Ishikawa (cell line): Measurements from ENCODE around the gene GPR148.

Experiments
- CEBPB ChIP-seq: IDR thresholded peaks from 2 replicates; pipeline ENCODE4 v1.6.1; 2012
- TAF1 ChIP-seq: IDR thresholded peaks from 2 replicates; pipeline ENCODE4 v1.6.1; 2012; ENCODE audit warnings: low read depth, mild to moderate bottlenecking
- TEAD4 ChIP-seq: IDR thresholded peaks from 2 replicates; pipeline ENCODE4 v1.6.1; 2012
- YY1 ChIP-seq: IDR thresholded peaks from 2 replicates; pipeline ENCODE4 v1.6.1; 2012; ENCODE audit warnings: low read depth
- TF ChIP-seq, protein P1 (sequence below): IDR thresholded peaks from 2 replicates; pipeline ENCODE4 v1.6.1; 2012
- TF ChIP-seq, protein P2 (sequence below): IDR thresholded peaks from 2 replicates; pipeline ENCODE4 v1.6.1; 2012

DNA sequence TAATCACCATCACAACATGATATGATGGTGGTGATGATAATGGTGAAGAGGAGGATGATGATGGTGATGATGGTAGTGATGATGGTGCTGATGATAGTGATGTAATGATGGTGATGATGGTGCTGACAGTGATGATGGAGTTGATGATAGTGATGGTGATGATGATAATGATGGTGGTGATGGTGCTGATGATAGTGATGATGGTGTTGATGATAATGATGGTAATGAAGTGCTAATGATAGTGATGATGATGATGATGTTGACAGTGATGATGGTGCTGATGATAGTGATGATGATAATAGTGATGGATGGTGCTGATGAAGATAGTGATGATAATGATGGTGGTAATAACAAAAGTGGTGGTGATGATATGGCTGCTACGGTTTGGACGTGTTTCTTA, 4.4 kb upstream of the GPR148 start:
- TF ChIP-seq, protein P1, sequence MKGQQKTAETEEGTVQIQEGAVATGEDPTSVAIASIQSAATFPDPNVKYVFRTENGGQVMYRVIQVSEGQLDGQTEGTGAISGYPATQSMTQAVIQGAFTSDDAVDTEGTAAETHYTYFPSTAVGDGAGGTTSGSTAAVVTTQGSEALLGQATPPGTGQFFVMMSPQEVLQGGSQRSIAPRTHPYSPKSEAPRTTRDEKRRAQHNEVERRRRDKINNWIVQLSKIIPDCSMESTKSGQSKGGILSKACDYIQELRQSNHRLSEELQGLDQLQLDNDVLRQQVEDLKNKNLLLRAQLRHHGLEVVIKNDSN: no peak
- TF ChIP-seq YY1 (no peak), CEBPB (no peak), TEAD4 (no peak), TAF1 (no peak)
- TF ChIP-seq, protein P2, sequence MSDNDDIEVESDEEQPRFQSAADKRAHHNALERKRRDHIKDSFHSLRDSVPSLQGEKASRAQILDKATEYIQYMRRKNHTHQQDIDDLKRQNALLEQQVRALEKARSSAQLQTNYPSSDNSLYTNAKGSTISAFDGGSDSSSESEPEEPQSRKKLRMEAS: no peak
